Smooth muscle cell (in vitro differentiated cells): ENCODE measurements around the gene TPM3. TPM values are rescaled to one million over a fixed set of nuclear protein-coding genes. Genes with fewer than 3 reads are reported as not detected.

Experiments
- DNase-seq: peaks from one replicate; lab custom pipeline; 2025; ENCODE audit not compliant: unreplicated experiment; lab: John Stamatoyannopoulos, UW
- H2AFZ ChIP-seq: fragments of 200-600 bp; sonication (generic); 2 replicates; pipeline ENCODE4 v1.6.0; 2016; ENCODE audit warnings: antibody characterized with exemption, low read depth, mild to moderate bottlenecking
- H3F3A ChIP-seq: fragments of 200-600 bp; sonication (generic); 2 replicates; pipeline ENCODE4 v1.6.0; 2017; ENCODE audit warnings: antibody characterized with exemption, low read depth
- H3K27ac ChIP-seq: fragments of 200-600 bp; sonication (generic); 2 replicates; pipeline ENCODE4 v1.5.1; 2016; ENCODE audit warnings: low read depth, mild to moderate bottlenecking
- H3K27me3 ChIP-seq: fragments of 200-600 bp; sonication (generic); 2 replicates; pipeline ENCODE4 v1.6.1; 2016; ENCODE audit warnings: low read depth, mild to moderate bottlenecking
- H3K36me3 ChIP-seq: fragments of 200-600 bp; sonication (generic); 2 replicates; pipeline ENCODE4 v1.5.1; 2016; ENCODE audit warnings: low read depth
- H3K4me1 ChIP-seq: fragments of 200-600 bp; sonication (generic); 2 replicates; pipeline ENCODE4 v1.5.1; 2016; ENCODE audit warnings: low read depth
- H3K4me2 ChIP-seq: fragments of 200-600 bp; sonication (generic); 2 replicates; pipeline ENCODE4 v1.6.0; 2016; ENCODE audit warnings: mild to moderate bottlenecking
- H3K4me3 ChIP-seq: fragments of 200-600 bp; sonication (generic); 2 replicates; pipeline ENCODE4 v1.5.1; 2016; ENCODE audit warnings: mild to moderate bottlenecking
- H3K79me2 ChIP-seq: fragments of 200-600 bp; sonication (generic); 2 replicates; pipeline ENCODE4 v1.6.0; 2016; ENCODE audit warnings: low read depth, mild to moderate bottlenecking
- H3K9ac ChIP-seq: fragments of 200-600 bp; sonication (generic); 2 replicates; pipeline ENCODE4 v1.6.0; 2016; ENCODE audit warnings: low read depth
- H3K9me3 ChIP-seq: fragments of 200-600 bp; sonication (generic); replicated peaks from 2 replicates; pipeline ENCODE4 v1.5.1; 2016; ENCODE audit warnings: low read depth
- H4K20me1 ChIP-seq: fragments of 200-600 bp; sonication (generic); 2 replicates; pipeline ENCODE4 v1.6.0; 2016; ENCODE audit warnings: low read depth
- WGBS: methylation state at CpG from one replicate; pipeline ENCODE4 v1.1.7; 2016; ENCODE audit warnings: low lambda C conversion rate; 5-methylcytosine and 5-hydroxymethylcytosine counted together
- microRNA counts: library from miRNA; unstranded; fragments of <30 nt; microRNA quantifications from one replicate; lab custom pipeline; 2016
- microRNA-seq: library from miRNA; unstranded; fragments of <30 nt; microRNA quantifications from one replicate; pipeline ENCODE4, GENCODE V29; 2016; ENCODE audit warnings: borderline number of aligned reads
- polyA plus RNA-seq: library from polyadenylated mRNA; unstranded; fragments of >200 nt; fragmentation: Nextera tagmentation; extraction: Ambion mirVana; gene quantifications from 2 replicates; pipeline ENCODE4 v1.2.1, GENCODE V29; 2016
- small RNA-seq: library from RNA; depleted of rRNA; stranded (forward); fragments of <200 nt; gene quantifications from one replicate; pipeline ENCODE3, GENCODE V24; 2014
- total RNA-seq: library from RNA; depleted of rRNA; stranded (reverse); fragments of >200 nt; gene quantifications from 2 replicates; pipeline ENCODE4 v1.2.3, GENCODE V29; 2014
- TF ChIP-seq, protein P1 (sequence below): fragments of 200-600 bp; sonication (generic); IDR thresholded peaks from 2 replicates; pipeline ENCODE4 v1.5.1; 2017; ENCODE audit warnings: borderline replicate concordance, mild to moderate bottlenecking, antibody characterized with exemption; ENCODE audit not compliant: insufficient read depth, poor library complexity, severe bottlenecking

Gene TPM3
- total and polyA plus RNA-seq, 2 experiments from 2014 or later: 384 to 436 TPM

DNA sequence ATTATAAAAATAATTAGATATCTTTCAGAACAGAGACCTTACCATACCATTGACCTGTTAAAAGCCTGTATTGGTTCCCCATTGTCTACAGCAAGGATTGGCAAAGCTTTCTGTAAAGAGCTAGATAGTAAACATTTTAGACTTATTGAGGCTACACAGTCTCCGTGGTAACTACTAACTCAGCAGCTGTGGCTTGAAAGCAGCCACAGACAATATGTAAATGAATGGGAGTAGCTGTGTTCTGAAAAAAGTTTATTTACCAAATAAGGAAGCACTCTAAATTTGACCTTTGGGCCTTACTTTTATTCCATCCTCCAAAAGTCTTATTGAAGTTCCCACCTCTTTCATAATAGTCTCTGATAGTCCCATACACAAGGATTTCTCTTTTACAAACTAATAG, 76.7 kb downstream of the TPM3 start:
- H3F3A ChIP-seq: no peaks in the 10 kb centered on the region
- no peak overlapping the region for H3K4me3 ChIP-seq
- no peaks in the 10 kb centered on the region for H3K27me3 ChIP-seq
- H3K36me3 ChIP-seq: no peaks in the 10 kb centered on the region
- no peak overlapping the region for H3K27ac ChIP-seq
- no peaks in the 10 kb centered on the region for H3K9me3 ChIP-seq
- H3K4me2 ChIP-seq: no peak overlapping the region
- no peaks in the 10 kb centered on the region for H3K79me2 ChIP-seq
- H4K20me1 ChIP-seq: no peaks in the 10 kb centered on the region
- no peaks in the 10 kb centered on the region for H3K4me1 ChIP-seq
- no peak overlapping the region for H3K9ac ChIP-seq
- H2AFZ ChIP-seq: peak overlapping the region; percentile 49
- TF ChIP-seq, protein P1, sequence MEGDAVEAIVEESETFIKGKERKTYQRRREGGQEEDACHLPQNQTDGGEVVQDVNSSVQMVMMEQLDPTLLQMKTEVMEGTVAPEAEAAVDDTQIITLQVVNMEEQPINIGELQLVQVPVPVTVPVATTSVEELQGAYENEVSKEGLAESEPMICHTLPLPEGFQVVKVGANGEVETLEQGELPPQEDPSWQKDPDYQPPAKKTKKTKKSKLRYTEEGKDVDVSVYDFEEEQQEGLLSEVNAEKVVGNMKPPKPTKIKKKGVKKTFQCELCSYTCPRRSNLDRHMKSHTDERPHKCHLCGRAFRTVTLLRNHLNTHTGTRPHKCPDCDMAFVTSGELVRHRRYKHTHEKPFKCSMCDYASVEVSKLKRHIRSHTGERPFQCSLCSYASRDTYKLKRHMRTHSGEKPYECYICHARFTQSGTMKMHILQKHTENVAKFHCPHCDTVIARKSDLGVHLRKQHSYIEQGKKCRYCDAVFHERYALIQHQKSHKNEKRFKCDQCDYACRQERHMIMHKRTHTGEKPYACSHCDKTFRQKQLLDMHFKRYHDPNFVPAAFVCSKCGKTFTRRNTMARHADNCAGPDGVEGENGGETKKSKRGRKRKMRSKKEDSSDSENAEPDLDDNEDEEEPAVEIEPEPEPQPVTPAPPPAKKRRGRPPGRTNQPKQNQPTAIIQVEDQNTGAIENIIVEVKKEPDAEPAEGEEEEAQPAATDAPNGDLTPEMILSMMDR: no peak
- DNase-seq: no peak
- WGBS: 75% methylated on average over 1 of the region's 1 CpG

MicroRNAs encoded within 50 kb of the gene (microRNA counts, 767-probe panel; counts per million panel counts)
- microRNA hsa-miR-190b (lab: Ali Mortazavi, UCI): 183 counts per million

Small RNA genes within 50 kb of the gene (microRNA-seq; reads per million reads assigned to microRNA genes)
- 20.5 reads per million, percentile 27 among the genes with 10 or more reads in this experiment for gene MIR190B

Small RNA genes within 50 kb of the gene (small RNA-seq; reads per million reads assigned to genes)
- gene MIR190B: not detected

Other genes starting within 250 kb of the TPM3 start
- 6.4 and 9.7 TPM in 2 replicates for gene DENND4B, start 245.4 kb downstream of the TPM3 start, total RNA-seq
- 16.3 and 21.1 TPM in 2 replicates for gene DENND4B, start 245.4 kb downstream of the TPM3 start, polyA plus RNA-seq
- 9.9 and 13.0 TPM in 2 replicates for gene CRTC2, start 233.5 kb downstream of the TPM3 start, total RNA-seq
- 24.6 and 37.7 TPM in 2 replicates for gene CRTC2, start 233.5 kb downstream of the TPM3 start, polyA plus RNA-seq
- gene SLC39A1, start 228.6 kb downstream of the TPM3 start, total RNA-seq: 78.8 and 104 TPM in 2 replicates
- 128 and 143 TPM in 2 replicates for gene SLC39A1, start 228.6 kb downstream of the TPM3 start, polyA plus RNA-seq
- 13.0 and 14.9 TPM in 2 replicates for gene CREB3L4, start 224.2 kb downstream of the TPM3 start, total RNA-seq
- 9.0 and 13.2 TPM in 2 replicates for gene CREB3L4, start 224.2 kb downstream of the TPM3 start, polyA plus RNA-seq
- gene JTB, start 214.4 kb downstream of the TPM3 start, total RNA-seq: 139 and 150 TPM in 2 replicates
- 157 TPM in 2 replicates for gene JTB, start 214.4 kb downstream of the TPM3 start, polyA plus RNA-seq
- 41.4 and 48.3 TPM in 2 replicates for gene RAB13, start 205.8 kb downstream of the TPM3 start, total RNA-seq
- 131 and 144 TPM in 2 replicates for gene RAB13, start 205.8 kb downstream of the TPM3 start, polyA plus RNA-seq
- 3,456 and 3,702 TPM in 2 replicates for gene RPS27, start 201.3 kb downstream of the TPM3 start, total RNA-seq
- 1,522 and 1,642 TPM in 2 replicates for gene RPS27, start 201.3 kb downstream of the TPM3 start, polyA plus RNA-seq
- gene NUP210L, start 37.0 kb downstream of the TPM3 start, total RNA-seq: 0.90 TPM in 1 of 2 replicates, not detected in the other
- 0.15 TPM in 1 of 2 replicates, not detected in the other for gene NUP210L, start 37.0 kb downstream of the TPM3 start, polyA plus RNA-seq
- gene CFAP141, start 14.2 kb upstream of the TPM3 start, total RNA-seq: not detected in 2 replicates
- not detected in 2 replicates for gene CFAP141, start 14.2 kb upstream of the TPM3 start, polyA plus RNA-seq
- gene UBAP2L, start 28.9 kb upstream of the TPM3 start, total RNA-seq: 104 and 108 TPM in 2 replicates
- gene UBAP2L, start 28.9 kb upstream of the TPM3 start, polyA plus RNA-seq: 130 and 143 TPM in 2 replicates
- gene HAX1, start 80.5 kb upstream of the TPM3 start, total RNA-seq: 57.8 and 73.7 TPM in 2 replicates
- gene HAX1, start 80.5 kb upstream of the TPM3 start, polyA plus RNA-seq: 89.7 and 91.6 TPM in 2 replicates
- gene AQP10, start 129.0 kb upstream of the TPM3 start, total RNA-seq: not detected in 2 replicates
- 0.14 TPM in 1 of 2 replicates, not detected in the other for gene AQP10, start 129.0 kb upstream of the TPM3 start, polyA plus RNA-seq
- gene ATP8B2, start 133.4 kb upstream of the TPM3 start, total RNA-seq: 49.1 and 57.6 TPM in 2 replicates
- 19.6 and 20.7 TPM in 2 replicates for gene ATP8B2, start 133.4 kb upstream of the TPM3 start, polyA plus RNA-seq
- gene IL6R, start 213.2 kb upstream of the TPM3 start, total RNA-seq: 1.3 and 1.8 TPM in 2 replicates
- 1.9 TPM in 2 replicates for gene IL6R, start 213.2 kb upstream of the TPM3 start, polyA plus RNA-seq